HG03039 (cell line): ENCODE measurements around the gene SFRP2.

Source experiments
- ATAC-seq: cut with Tn5 transposase; IDR thresholded peaks from one replicate; pipeline ENCODE4 v1.9.1; 2021; ENCODE audit warnings: mild to moderate bottlenecking, moderate library complexity; ENCODE audit not compliant: unreplicated experiment

The SFRP2 gene, protein sequence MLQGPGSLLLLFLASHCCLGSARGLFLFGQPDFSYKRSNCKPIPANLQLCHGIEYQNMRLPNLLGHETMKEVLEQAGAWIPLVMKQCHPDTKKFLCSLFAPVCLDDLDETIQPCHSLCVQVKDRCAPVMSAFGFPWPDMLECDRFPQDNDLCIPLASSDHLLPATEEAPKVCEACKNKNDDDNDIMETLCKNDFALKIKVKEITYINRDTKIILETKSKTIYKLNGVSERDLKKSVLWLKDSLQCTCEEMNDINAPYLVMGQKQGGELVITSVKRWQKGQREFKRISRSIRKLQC

DNA sequence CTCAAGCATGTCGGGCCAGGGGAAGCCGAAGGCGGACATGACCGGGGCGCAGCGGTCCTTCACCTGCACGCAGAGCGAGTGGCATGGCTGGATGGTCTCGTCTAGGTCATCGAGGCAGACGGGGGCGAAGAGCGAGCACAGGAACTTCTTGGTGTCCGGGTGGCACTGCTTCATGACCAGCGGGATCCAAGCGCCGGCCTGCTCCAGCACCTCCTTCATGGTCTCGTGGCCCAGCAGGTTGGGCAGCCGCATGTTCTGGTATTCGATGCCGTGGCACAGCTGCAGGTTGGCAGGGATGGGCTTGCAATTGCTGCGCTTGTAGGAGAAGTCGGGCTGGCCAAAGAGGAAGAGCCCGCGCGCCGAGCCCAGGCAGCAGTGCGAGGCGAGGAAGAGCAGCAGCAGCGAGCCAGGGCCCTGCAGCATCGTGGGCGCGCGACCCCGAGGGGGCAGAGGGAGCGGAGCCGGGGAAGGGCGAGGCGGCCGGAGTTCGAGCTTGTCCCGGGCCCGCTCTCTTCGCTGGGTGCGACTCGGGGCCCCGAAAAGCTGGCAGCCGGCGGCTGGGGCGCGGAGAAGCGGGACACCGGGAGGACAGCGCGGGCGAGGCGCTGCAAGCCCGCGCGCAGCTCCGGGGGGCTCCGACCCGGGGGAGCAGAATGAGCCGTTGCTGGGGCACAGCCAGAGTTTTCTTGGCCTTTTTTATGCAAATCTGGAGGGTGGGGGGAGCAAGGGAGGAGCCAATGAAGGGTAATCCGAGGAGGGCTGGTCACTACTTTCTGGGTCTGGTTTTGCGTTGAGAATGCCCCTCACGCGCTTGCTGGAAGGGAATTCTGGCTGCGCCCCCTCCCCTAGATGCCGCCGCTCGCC, at the start of gene SFRP2:
TSS of gene SFRP2 (minus strand) at position 671 of the 864 bp plus-strand sequence. CDS start at position 423, 248 bp downstream.
- no peak for ATAC-seq

DNA sequence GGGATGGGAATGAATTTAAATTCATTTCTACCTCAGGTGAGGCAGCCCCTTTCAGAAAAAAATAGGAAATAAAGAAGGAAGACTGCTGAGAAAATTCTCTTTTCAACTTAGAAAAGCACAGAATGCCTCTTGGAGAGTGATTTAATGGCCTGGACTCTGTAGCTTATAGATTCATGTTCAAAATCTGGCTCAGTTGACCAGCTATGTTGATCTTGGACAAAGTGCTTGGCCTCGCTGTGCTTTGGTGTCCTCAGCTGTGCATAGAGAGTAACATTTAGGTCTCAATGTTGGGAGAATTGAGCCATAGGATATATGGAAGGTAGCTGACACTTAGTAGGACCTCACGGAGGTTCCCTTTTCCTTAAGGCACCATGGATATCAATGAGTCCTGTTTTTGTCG, 49.7 kb upstream of the SFRP2 start:
- no peak for ATAC-seq

DNA sequence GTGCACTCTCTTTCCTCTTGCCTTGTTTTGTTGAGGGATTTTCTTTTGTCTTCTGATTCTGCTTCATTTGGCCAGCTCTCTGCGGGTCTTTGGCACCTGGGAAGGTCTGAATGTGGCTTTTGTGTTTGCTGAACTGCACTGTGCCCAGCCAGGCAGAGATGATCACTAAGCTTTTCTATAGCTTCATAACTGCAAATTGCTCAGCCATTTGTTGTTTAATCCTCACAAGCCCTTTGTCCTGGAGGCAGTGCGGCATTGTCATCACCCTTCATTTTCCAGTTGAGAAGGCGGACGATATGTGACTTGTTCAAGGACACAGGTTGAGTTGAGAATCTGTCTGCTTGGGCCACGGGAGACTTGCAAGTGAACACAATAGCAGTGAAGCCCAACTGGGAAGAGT, 46.0 kb upstream of the SFRP2 start:
- ATAC-seq, result no peak

DNA sequence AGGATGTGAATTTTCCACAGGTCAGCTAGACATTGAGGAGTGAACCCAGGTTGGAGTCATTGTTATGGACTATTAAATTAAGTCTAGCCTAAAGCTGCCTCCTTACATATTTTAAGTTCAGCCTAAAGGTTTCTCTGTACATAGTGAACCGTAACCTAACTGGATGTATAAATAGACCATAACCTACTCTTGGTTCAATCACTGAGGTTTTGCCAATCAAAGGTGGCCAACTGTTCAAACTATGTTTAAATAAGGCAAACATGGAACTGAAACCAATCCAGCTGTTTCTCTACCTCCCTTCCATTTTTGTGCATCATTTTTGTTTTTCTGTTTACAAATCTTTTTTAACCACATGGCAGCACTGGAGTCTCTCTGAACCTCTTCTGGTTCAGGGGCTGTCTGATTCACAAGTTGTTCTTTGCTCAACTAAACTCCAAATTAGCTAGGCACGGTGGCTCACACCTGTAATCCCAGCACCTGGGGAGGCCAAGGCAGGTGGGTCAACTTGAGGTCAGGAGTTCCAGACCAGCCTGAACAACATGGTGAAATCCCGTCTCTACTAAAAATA, 43.9 kb upstream of the SFRP2 start:
- ATAC-seq, result no peak

DNA sequence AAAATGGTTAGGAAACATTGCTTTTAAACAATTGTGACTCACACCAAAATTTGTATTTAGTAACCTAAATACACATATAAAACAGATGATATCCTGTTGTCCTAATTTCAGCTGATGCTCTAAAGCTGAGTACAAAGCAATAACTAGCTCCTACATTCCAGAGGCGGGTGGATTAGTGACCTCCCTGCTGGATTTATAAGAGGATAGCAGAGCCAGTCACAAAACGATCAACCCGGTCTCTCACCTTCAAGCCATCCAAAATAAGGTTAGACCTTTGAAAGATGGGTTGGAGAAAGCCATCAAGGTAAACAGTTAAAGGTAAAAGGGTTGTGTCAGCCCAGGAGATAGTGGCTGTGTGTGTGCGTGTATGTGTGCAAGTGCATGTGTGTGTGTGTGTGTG, 43.2 kb upstream of the SFRP2 start:
- no peak for ATAC-seq

DNA sequence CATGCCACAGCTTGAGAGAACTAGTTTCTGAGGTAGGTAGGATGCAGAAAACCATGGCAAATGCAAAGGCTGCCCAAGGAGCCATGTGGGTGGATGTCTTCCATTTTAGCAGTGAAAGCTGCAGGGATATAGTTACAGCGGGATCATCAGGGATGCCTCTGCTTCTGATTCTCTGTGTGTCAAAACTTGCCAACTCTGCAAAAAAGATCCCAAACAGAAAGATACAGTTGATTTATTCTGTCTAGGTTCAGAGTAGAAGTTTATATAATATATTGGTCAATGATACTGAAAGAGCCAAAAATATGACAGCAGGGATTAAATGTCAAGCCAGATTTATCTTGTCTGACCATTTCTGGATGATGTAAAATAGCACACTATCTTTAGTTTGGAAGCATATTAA, 42.4 kb upstream of the SFRP2 start:
- no peak for ATAC-seq

DNA sequence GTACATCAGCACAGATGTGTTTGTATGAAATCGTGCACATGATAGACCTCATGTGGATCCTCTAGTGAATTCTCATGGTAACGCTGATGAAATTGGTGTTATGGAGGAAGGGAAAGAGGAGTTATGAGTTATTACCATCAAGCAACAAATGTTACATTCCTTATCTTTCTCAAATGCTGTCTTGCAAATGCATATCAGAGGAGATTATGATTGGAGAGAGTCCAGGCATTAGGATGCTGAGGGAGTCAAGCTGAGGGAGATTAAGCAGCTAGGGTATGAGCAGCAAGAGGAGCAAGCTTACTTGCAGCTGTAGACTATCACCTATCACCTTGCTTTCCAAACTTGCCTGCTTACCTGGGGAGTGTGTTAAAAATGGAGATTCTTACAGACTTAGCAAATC, 36.8 kb upstream of the SFRP2 start:
- no peak for ATAC-seq

DNA sequence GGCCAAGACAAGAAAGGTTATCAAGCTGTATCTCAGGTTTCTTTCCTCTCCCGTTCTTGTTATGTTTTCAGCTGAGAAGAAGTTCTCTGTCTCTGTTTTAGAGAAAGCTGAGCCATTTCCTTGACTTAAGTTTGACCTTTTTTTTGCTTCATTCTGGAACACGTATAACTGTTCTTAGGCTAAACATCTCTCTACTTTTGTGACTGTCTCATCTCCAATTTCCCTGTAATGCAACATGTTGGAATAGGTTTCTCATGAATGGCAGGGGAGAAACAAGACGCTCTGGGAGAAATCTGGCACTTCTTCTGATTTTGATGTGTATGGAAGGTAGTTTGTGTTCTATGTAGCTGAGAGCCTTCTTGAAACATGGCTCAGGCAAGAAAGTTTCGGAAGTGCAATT, 36.2 kb upstream of the SFRP2 start:
- ATAC-seq, result no peak

DNA sequence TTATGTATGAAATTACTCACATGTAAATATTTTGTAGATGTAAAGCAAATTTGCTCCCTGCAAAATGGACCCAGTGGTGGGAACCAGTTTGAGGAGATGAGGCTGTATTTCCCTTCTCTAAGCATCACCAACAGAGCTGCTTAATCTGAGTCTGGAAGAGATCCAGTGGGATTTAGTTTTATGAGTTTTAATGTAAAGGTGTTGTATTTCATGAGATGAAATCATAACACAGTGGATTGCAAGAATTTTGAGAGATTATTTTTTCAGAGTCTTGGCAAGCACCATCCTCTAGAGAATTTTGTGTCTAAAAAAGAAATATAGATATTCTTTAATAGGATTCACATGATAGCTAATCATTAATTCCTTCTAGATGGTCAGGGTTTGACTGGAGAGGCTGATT, 35.6 kb upstream of the SFRP2 start:
- no peak for ATAC-seq

DNA sequence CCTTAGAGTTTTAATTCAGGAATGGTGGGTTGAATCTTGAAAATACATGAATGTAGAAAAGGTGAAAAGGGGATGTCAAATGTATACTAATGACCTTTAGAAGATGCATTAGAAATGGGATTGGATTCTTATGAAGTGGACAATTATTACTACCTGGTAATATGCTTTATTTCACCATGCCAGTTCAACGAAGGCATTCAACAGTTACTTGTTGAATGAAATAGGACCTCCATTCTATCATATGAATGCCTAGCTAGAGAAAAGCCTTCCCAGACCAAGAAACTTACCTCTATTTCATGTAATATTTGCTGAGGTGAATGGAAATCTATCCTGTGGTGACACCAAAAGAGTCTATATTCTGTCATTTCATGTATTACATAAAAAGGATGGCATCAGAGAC, 34.6 kb upstream of the SFRP2 start:
- no peak for ATAC-seq

DNA sequence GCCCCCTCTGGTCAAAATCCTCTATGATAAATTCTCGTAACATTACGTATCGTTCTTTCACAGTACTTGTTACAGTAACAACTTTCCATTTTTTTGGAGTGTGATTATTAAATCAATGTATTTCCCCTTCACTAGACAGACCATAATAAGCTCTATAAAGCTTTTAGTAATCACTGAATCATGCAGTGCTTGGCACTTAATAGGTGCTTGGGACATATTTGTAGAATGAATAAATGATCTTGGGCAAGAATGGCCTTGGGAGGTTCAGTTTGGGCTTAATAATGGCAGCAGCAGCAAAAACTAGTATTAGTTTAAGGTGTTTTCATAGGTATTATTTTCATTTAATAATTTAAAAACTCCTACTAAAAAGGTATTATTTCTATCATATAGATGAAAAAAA, 33.4 kb upstream of the SFRP2 start:
- ATAC-seq, result no peak

DNA sequence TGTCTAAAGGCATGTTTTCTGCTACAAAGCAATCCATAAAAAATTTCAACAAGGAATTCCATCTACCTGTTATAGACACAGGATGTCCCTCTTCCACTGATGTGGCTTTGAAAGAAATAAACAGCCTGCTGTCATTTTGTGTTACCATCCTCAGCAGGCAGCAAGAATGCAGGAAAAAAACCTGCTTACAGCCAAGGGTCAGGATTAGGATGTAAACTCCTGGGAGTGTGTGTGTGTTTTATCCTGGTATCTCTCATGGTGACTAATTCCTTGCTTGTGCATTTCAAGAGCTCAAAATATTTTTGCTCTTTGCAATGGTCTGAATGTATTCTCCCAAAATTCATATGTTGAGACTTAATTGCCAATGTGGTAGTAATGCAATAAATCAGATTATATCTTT, 28.6 kb upstream of the SFRP2 start:
- ATAC-seq, result no peak

DNA sequence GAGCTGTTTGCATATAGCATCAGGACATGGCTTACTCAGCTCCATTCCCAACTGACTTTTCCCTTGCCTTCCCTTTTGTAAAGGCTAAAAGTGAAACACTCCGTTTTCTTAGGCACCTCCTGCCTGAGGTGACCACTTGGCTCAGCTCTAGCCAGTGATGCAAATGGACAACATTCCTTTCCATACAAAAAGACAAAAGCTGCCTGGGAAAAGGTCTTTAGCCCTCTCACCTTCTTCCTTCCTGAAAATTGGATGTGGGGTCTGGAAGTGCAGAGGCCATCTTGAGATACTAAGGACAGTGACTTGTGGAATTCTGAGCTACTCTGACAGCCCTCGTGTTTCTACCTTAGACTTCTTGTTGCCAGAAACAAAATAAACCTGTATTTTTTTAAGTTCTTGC, 27.7 kb upstream of the SFRP2 start:
- ATAC-seq, result no peak

DNA sequence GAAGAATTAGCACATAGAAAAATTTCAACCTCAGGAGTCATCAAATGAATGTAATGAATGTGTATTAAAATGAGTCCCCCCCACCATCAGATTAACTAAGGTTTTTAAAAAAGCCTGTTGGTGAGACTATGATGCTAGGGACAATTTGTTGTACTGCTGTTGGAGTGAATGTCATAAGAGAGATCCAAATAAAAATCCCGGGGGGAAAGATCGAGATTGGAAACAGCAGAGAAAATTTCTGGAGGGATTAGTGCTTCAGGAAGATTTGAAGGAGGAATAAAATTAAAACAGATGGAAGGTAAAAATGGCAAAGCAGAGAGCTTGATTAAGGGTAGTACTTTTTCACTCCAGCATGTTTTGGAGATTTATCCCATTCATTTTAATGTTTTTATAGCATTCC, 25.9 kb upstream of the SFRP2 start:
- ATAC-seq, result no peak

DNA sequence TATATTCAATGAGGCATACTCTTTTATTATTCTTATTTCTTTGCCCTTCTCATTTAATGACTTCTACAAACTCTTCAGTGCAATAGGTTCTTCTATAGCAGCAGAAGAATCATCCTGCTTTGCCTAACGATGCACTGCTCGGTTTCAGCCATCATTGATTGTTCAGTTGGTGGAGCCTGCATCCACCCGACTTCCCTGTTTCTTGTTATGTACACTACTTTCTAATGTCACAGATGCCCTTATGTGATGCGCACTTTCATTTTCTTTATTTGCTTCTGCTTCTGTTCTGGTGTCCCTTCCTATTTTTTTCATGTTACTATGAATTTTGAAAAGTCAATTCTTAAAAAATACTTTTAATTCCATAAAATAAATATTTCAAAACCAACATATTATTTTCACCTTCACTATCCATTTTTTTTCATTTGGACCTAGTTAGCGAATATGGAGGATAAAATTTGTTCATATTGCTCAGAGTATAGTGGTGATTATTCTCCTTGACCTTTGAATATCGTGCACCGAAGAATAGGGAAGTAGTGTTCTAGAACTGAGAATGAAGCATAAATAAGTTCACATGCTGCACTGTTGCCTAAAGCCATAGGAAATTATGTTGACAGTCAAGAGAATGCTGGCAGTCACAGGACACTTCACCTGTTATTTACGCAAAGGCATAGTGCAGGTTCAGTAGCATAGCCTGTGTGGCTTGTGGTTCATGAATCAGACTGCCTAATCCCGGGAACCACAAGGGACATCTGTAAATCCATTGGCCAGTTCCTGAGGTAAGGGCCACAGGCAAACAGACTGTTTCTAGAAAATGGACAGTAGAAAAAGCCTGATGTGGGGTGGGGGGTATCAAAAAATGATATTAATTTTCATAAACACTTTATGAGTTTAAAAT, 21.3 kb upstream of the SFRP2 start:
- no peak for ATAC-seq

DNA sequence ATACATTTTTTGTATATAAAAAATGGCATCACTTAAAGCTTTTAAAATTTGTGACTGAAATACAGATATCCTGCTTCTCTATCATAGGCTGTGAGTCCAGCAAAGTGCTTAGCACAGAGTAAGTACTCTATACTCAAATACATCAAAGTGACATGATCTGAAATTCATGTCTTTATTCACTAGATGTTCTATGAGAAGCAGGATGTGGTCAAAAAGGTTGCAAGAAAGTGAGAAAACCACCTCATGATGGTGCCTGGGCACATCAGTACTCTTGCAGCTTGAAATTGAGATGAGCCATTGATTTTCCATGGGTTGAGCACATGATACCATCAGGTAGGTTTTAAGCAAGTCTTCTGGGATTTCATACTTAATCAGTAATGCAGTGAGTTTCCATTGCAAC, 20.4 kb upstream of the SFRP2 start:
- ATAC-seq, result no peak

DNA sequence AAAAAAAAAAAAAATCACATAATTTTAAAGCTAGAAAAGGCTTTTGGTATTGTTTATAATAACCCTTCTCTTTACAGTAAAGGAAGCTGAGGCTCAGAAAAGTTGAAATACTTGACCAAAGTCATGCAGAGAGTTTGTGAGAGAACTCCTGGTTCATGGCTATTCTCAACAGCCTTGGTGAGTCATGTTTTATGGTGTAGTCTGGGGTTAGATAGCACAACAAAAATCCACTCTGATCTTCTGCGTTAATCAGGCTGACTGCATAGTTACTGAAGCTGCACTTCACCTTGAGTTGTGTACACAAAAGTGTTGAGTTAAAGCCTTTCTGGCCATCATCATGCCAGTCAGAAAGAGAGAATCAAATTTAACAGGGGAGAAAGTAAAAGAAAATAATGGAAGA, 19.3 kb upstream of the SFRP2 start:
- ATAC-seq, result no peak

DNA sequence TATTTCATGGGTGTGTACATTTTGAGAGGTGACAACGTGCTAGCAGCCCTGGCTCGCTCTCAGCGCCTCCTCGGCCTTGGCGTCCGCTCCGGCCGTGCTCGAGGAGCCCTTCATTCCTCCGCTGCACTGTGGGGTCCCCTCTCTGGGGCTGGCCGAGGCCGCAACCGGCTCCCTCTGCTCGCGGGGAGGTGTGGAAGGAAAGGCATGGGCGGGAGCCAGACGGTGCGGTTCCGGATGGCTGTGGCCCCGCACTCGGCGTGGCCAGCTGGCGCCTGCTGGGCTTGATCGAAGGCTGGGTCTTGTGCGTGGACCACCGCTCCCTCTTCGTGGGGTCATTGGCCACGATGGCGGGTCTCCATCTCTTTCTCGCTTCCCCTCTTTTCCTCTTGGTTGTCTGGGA, 17.2 kb upstream of the SFRP2 start:
- ATAC-seq, result no peak

DNA sequence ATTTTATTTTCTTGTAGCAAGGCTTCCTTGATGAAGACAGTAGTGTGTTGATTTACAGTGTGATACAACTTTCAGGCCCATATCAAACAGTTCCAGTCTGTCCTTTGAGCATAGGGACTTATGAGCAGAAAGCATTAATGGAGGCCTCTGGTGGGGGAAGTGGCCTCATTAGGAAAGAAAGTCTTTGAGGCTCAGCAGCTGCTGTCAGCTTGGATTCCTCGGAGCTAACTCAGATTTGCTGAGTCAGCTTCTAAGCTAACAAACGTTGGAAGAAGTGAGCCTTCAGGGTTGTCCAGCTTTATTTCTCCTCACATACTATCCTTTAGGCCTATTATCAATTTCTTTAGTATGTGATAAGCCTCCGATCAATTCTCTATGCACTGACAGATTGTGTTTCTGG, 15.8 kb upstream of the SFRP2 start:
- no peak for ATAC-seq

DNA sequence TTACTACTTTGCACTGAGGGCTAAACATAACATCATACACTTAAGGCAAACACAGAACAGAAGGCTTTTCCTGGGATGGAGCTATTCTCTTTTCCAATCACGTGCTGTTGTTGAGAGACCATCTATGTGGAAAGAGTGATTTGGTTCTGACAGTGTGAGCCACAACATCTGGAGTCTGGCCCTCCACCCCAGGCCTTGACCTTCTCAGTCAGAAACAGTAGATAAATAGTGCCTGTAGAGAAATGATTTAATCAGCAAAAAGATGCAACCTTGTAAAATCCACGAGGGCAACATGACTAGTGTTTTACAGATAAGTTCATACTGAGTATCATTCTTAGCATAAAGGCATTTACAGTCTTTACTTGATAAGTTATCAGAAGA, 10.8 kb upstream of the SFRP2 start:
- no peak for ATAC-seq
